OCI-M1 (cell line): ENCODE results near the gene FOXD4L4.
"Not testable (repeated sequence)": the region's sequence is repeated elsewhere in the genome, so short reads cannot be mapped to it uniquely, and the experiment has no call there.

Experiments used
- DNase-seq: peaks from one replicate; lab custom pipeline; 2025; lab: John Stamatoyannopoulos, UW

Gene FOXD4L4

DNA sequence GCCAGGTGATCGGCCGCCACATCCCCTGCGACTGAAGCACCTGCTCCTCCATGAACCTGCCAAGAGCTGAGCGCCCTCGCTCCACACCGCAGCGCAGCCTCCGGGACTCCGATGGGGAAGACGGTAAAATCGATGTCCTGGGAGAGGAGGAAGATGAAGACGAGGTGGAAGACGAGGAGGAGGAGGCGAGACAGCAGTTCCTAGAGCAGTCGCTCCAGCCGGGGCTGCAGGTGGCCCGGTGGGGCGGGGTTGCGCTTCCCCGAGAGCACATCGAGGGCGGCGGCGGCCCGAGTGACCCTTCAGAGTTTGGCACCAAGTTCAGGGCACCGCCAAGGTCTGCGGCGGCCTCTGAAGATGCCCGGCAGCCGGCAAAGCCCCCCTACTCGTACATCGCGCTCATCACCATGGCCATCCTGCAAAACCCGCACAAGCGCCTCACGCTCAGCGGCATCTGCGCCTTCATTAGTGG is at the start of gene FOXD4L4:
Gene FOXD4L4 (plus strand): TSS at position 51 of the 469 bp plus-strand sequence. CDS start 0 bp downstream, at position 51.
- not testable (repeated sequence) for DNase-seq

DNA sequence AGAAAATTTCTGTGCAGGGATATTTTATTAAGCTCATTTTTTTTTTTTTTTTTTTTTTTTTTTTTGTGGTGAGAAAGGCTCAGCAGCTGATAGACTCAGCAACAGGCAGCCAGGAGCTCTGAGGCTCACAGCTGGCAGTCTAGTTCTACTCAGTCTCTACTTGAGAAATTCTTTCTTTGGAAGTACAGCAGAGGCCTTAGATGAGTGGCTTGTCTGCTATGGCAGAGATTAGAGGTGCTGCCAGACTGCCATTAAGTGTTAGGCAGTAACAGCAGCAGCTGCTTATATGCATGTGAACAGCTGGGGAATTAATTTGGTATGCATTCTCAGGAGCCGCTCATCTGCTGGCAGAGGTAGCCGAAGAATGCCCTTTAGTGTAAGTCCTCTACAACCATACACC is 33.4 kb upstream of the FOXD4L4 start:
- DNase-seq = not testable (repeated sequence)

DNA sequence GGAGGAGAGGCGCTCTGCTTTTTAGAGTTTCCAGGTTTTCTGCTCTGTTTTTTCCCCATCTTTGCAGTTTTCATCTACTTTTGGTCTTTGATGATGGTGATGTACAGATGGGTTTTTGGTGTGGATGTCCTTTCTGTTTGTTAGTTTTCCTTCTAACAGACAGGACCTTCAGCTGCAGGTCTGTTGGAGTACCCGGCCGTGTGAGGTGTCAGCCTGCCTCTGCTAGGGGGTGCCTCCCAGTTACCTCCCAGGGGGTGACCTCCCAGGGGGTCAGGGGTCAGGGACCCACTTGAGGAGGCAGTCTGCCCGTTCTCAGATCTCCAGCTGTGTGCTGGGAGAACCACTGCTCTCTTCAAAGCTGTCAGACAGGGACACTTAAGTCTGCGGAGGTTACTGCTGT is 22.5 kb upstream of the FOXD4L4 start:
- not testable (repeated sequence) for DNase-seq

DNA sequence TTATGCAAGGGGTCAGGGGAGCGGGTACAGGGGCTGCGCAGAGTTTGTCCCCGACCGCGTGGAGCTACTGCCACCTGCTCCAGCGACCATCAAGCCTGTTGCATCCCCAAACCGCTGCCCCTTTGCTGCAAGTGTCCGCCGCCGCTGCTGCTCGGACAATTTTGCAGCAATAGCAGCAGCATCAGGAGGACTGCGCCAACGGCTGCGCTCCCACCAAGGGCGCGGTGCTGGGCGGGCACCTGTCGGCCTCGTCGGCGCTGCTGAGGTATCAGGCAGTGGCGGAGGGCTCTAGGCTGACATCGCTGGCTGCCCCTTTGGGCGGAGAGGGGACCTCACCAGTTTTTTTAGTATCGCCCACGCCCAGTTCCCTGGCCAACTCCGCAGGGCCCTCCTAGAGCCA is 1.2 kb downstream of the FOXD4L4 start:
- not testable (repeated sequence) for DNase-seq
